Lung (tissue), 12 donors: Measurements from ENCODE around the gene ADARB1. TPM values are rescaled to one million over a fixed set of nuclear protein-coding genes. Genes with fewer than 3 reads are reported as not detected.

Experiments used
- ATAC-seq: fragments of 200-7000 bp; cut with Tn5 transposase; one replicate; pipeline ENCODE4 v1.9.1; 2020; ENCODE audit warnings: moderate number of reproducible peaks; ENCODE audit not compliant: insufficient read depth, low FRiP score
- DNase-seq, 3 donors: peaks; one replicate each; pipeline ENCODE4 v3.0.0-alpha.2; 2013 to 2017
- H3K27ac ChIP-seq, 2 donors: one replicate each; pipeline ENCODE4 v1.5.1; 2013; ENCODE audit warnings: mild to moderate bottlenecking in 2 of 2, moderate library complexity in 2 of 2, control low read depth in 1 of 2, inconsistent platforms in 1 of 2, low read depth in 1 of 2, low read length in 1 of 2
- H3K27me3 ChIP-seq, 3 donors: one replicate each; pipeline ENCODE4 v1.5.1; 2013; ENCODE audit warnings: low read length in 2 of 3; ENCODE audit not compliant: control insufficient read depth in 3 of 3, insufficient read depth in 3 of 3
- H3K36me3 ChIP-seq, 4 donors: one replicate each; pipeline ENCODE4 v1.5.1; 2013; ENCODE audit warnings: low read length in 4 of 4, mild to moderate bottlenecking in 1 of 4, moderate library complexity in 1 of 4; ENCODE audit not compliant: control insufficient read depth in 4 of 4, insufficient read depth in 4 of 4
- H3K4me1 ChIP-seq, 5 donors: one replicate each; pipeline ENCODE4 v1.5.1; 2013; ENCODE audit warnings: low read length in 5 of 5, mild to moderate bottlenecking in 2 of 5, moderate library complexity in 1 of 5; ENCODE audit not compliant: control insufficient read depth in 5 of 5, insufficient read depth in 5 of 5
- H3K4me3 ChIP-seq: one replicate; pipeline ENCODE4 v1.5.1; 2013; ENCODE audit warnings: mild to moderate bottlenecking, control low read depth, moderate library complexity
- H3K9ac ChIP-seq, 2 donors: one replicate each; pipeline ENCODE4 v1.5.1; 2013; ENCODE audit warnings: low read length in 2 of 2, control low read depth in 1 of 2; ENCODE audit not compliant: insufficient read depth in 1 of 2
- H3K9me3 ChIP-seq, 4 donors: one replicate each; pipeline ENCODE4 v1.5.1; 2013; ENCODE audit warnings: low read length in 3 of 4, mild to moderate bottlenecking in 1 of 4, moderate library complexity in 1 of 4; ENCODE audit not compliant: control insufficient read depth in 4 of 4, insufficient read depth in 3 of 4
- WGBS, 2 donors: extraction: QIAGEN DNeasy Blood & Tissue Kit; methylation state at CpG; one replicate each; pipeline ENCODE4 v1.1.7; 2013; 5-methylcytosine and 5-hydroxymethylcytosine counted together
- polyA plus RNA-seq, 2 donors: library from polyadenylated mRNA; stranded (reverse); fragments of 200-250 nt; gene quantifications; one replicate each; pipeline ENCODE4 v1.2.1, GENCODE V29; 2013
- total RNA-seq, 2 donors: library from RNA; depleted of rRNA in 1 of 2; stranded (reverse); fragments of >200 nt in 1 of 2; gene quantifications; one replicate each; pipeline ENCODE4 v1.2.1, GENCODE V29; 2014 to 2021
- TF ChIP-seq, protein P1 (sequence below): IDR thresholded peaks from 2 replicates; pipeline ENCODE4 v1.5.1; 2012; ENCODE audit warnings: mild to moderate bottlenecking; ENCODE audit errors: control extremely low read depth, extremely low read depth
- donor health status: control.
- donor health status: control.
- donor health status: Bipolar disorder and iron deficiency.
- donor health status: healthy.
- donor health status: DM: yes; HTN: yes; CAD: no.

The ADARB1 gene
- total and polyA plus RNA-seq, 4 donors, result 13.4 to 47.7 (median 32.6) TPM

- no peak for DNase-seq
- ATAC-seq, result no peak
- no peak overlapping the region for H3K9ac ChIP-seq
Measured at GRCh38 chr21:45040739-45041138, 33.6 kb upstream of the ADARB1 start.

DNA sequence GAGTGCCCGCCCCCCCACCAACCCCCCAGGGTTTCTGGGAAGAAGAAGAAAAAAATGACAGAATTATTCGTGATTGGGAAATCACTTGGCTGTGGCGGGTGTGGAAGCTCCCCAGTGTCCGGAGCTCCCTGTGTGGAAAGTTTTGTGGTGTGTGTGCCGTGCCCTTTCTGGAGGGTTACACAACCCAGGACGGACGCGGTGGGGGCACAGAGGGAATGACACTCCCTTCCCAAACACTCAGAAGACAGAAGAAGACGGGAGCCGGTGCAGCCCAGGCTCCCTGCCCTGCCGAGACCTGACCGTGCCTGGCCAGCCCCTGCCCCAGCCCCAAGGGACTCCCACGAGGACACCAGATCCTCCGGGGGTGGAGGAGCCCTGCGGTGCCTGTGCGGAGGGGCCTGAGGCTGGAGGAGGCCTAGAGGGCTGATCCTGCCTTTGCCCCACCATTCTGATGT lies 33.0 kb upstream of the ADARB1 start:
- H3K9ac ChIP-seq, result no peak overlapping the region
- no peaks in the 10 kb centered on the region for H3K27me3 ChIP-seq
- peak; percentile 45 for ATAC-seq
- peak overlapping the region in 1 of 2 donors; percentile 35 for H3K27ac ChIP-seq
- 19 to 27% methylated on average over 16 of the region's 16 CpGs for WGBS, 2 donors
- peak; percentile 69 to 88 (median 79) for DNase-seq
- peaks cover 0 to 5% (median 3%) of the 10 kb centered on the region in 4 donors for H3K9me3 ChIP-seq
- TF ChIP-seq, protein P1, sequence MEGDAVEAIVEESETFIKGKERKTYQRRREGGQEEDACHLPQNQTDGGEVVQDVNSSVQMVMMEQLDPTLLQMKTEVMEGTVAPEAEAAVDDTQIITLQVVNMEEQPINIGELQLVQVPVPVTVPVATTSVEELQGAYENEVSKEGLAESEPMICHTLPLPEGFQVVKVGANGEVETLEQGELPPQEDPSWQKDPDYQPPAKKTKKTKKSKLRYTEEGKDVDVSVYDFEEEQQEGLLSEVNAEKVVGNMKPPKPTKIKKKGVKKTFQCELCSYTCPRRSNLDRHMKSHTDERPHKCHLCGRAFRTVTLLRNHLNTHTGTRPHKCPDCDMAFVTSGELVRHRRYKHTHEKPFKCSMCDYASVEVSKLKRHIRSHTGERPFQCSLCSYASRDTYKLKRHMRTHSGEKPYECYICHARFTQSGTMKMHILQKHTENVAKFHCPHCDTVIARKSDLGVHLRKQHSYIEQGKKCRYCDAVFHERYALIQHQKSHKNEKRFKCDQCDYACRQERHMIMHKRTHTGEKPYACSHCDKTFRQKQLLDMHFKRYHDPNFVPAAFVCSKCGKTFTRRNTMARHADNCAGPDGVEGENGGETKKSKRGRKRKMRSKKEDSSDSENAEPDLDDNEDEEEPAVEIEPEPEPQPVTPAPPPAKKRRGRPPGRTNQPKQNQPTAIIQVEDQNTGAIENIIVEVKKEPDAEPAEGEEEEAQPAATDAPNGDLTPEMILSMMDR, result no peak
- peaks cover 0 to 15% (median 3%) of the 10 kb centered on the region in 5 donors for H3K4me1 ChIP-seq
- no peak overlapping the region for H3K4me3 ChIP-seq
- H3K36me3 ChIP-seq, result no peaks in the 10 kb centered on the region

More at GRCh38 chr21:45040739-45041138, 33.6 kb upstream of the ADARB1 start:
- TF ChIP-seq, protein P1, result no peak
- H3K27ac ChIP-seq, result peak overlapping the region in 1 of 2 donors; percentile 58
- no peaks in the 10 kb centered on the region for H3K27me3 ChIP-seq
- 80 to 82% methylated on average over 15 of the region's 15 CpGs for WGBS, 2 donors
- peaks cover 0 to 5% (median 3%) of the 10 kb centered on the region in 4 donors for H3K9me3 ChIP-seq
- no peak overlapping the region for H3K4me3 ChIP-seq
- H3K4me1 ChIP-seq, result peaks cover 0 to 15% (median 3%) of the 10 kb centered on the region in 5 donors
- no peaks in the 10 kb centered on the region for H3K36me3 ChIP-seq

DNA sequence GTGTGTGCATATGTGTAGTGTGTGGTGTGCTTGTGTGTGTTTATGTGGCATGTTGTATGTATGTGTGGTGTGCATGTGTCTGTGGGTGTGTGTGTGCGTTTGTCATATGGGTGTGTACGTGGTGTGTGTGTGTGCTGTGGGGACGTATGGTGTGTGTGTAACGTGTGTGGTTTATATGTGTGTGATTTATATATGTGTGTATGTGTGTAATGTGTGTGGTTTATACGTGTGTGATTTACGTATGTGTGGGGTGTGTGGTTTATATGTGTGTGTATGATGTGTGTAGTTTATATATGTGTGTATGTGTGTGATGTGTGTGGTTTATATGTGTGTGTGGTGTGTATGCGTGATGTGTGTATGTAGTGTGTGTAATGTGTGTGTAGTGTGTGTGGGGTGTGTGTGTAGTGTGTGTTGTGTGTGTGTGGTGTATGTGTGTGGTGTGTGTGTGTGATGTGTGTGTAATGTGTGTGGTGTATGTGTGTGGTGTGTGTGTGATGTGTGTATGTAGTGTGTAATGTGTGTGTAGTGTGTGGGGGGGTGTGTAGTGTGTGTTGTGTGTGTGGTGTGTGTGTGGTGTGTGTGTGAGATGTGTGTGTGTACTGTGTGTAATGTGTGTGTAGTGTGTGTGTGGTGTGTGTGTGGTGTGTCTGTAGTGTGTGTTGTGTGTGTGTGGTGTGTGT lies 32.3 kb upstream of the ADARB1 start:
- Histone ChIP-seq H3K27ac (peak overlapping the region in 1 of 2 donors; percentile 56), H3K27me3 (no peaks in the 10 kb centered on the region), H3K9ac (no peak overlapping the region), H3K9me3 (peaks cover 0 to 3% (median under 1%) of the 10 kb centered on the region in 4 donors), H3K4me1 (peaks cover 0 to 15% (median 3%) of the 10 kb centered on the region in 5 donors), H3K4me3 (no peak overlapping the region), H3K36me3 (no peaks in the 10 kb centered on the region)
- TF ChIP-seq, protein P1, result no peak
- WGBS, 2 donors, result 84 to 89% methylated on average over 7 of the region's 7 CpGs
- DNase-seq (no peak), ATAC-seq (no peak)
